UCSD-AML1 (cell line): ENCODE measurements around the gene GLA.

Source experiments
- DNase-seq: peaks from one replicate; lab custom pipeline; 2025; ENCODE audit not compliant: unreplicated experiment; lab: John Stamatoyannopoulos, UW

Gene GLA

DNA sequence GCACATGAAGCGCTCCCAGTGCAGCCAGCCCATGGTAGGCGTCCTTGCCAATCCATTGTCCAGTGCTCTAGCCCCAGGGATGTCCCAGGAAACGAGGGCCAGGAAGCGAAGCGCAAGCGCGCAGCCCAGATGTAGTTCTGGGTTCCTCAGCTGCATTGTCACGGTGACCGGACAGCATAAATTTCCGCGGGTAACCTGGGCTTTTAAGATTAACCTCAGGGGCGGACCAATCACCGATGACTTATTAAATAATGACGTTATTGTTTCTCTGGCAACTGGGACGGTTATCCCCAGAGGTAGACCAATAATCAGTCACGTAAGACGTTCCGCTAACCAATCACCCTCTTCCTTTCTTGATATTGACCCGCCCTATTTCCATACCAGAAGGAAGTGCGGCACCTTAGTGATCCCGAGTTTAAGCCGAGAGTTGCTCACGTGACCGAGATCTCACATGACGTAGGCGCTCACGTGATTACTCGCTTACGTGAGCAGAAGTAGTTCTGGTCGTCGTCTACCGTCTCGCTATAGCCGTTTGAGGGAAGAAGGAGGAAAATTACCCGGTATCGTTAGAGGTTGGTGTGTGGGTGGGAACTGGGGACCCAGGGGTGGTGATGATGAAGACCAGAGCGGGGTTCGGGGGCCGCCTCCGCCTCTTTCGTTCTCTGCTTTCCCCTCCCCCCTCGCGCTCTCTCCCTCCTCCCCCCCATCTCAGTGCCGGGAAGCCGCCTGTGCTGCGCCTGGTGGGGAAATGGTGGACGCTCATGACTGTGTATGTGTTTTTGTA, at the start of gene GLA, which contains the start of gene HNRNPH2:
GLA (minus strand) TSS at position 178 of the 784 bp plus-strand sequence; CDS start at position 156, 22 bp downstream.
HNRNPH2 (plus strand) TSS at position 475 of the 784 bp plus-strand sequence. CDS start 3,767 bp downstream, outside the sequence.
- DNase-seq = peak; percentile 83

DNA sequence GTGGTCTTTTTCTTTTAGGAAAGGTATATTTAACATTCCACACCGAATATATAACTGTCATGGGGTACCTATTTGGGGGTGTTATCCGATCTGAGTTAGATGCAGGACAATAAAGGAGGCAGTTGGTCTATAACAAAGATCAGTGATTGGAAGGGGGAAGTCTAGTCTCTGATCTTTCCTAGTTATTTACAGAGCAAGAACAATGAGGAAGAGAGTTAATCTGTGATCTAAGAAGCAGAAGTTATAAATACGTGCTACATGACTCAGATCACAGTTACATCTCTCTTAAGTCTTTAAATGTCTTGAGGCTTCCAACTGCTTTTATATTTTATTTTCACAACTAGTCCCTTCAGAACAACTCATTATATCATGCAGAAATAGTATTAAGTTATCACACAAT, 44.3 kb upstream of the GLA start:
- no peak for DNase-seq

DNA sequence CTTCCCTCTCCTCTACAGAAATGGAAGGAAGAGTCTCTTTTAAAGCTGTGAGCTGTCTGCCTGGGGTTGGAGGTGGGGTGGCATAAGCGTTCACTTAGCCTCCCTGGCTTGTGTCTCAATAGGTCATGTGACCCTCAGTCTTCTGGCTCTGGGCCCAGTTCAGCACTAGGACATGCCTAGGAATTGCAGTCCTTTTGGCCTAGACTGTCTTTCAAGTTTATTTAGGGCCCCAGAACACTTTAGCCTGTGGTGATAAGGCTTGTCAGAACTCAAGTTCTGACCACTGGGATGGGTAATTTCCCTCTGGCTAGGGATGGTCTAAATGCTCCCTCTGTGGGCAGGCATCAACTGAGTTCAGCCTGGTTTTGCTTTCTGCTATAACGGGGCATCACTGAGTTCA, 43.2 kb upstream of the GLA start:
- no peak for DNase-seq

DNA sequence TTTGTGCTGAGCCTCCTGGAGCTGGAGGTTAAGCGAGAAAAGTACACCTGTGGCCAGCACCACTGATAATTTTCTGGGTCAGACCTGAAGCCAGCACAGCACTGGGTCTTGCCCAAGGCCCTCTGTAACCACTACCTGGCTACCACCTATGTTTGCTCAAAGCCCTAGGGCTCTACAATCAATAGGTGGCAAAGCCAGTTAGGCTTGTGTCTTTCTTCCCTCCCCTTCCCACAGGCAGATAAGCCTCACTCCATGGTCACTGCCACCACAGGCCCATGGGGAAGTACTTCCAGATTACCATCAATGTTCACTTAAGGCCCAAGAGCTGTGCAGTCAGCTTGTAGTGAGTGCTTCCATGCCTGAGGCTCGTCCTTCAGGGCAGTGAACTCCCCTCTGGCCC, 42.4 kb upstream of the GLA start:
- DNase-seq = peak; percentile 12

DNA sequence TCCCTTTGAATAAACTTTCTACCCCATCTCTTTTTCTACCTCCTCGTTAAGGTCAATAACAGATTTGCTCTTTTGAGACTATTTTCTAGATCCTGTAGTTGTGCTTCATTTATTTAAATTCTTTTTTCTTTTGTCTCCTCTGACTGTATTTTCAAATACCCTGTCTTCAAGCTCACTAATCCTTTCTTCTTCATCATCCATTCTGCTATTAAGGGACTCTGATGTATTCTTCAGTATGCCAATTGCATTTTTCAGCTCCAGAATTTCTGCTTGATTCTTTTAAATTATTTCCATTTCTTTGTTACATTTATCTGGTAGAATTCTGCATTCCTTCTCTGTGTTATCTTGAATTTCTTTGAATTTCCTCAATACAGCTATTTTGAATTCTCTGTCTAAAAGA, 41.6 kb upstream of the GLA start:
- no peak for DNase-seq

DNA sequence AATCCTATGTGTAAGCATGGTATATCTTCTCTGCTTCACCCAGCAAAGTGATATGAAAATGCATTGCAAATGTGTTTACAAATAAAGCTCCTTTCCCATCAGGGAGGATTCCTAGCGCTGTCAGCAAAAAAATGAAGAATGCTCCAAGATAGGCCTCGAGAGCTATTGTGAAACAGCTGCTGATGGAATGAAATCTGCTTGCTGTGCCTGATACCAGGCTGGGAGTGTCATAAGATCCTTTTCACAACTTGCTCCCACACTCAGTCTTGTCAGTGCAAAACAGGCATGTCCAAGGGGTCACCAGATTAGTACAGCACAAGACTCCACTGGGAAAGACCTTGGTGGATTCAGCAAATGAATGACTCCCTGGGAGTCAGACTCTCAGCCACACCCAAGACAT, 34.4 kb upstream of the GLA start:
- DNase-seq = no peak

DNA sequence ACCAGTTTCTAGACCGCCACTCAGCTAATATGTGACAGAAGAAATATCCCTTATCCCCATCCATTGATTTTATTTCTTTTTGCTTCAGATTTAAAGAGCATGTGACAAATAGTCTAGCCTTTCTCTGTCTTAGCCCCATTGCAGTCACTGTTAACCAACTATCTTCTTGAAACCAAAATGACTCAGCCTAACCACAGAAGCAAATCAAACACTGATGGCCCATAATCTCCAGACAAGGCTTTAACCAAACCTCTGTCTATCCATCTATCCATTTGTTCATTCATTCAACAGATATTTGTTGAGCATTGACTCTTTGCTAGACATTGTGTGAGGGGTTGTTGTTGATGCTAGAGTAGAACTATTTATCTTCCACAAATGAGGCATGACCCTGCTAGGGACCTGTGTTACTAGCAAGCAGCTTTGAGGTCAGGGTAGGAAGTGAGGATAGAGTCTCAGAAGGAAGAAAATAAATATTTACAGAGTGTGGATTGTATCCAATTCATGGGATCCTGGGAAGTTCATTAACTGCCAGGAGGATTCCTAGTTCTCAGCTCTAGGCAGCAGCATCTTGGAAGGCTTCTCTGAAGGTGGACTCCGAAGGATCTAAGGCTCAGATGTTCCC, 22.8 kb upstream of the GLA start:
- DNase-seq = no peak

DNA sequence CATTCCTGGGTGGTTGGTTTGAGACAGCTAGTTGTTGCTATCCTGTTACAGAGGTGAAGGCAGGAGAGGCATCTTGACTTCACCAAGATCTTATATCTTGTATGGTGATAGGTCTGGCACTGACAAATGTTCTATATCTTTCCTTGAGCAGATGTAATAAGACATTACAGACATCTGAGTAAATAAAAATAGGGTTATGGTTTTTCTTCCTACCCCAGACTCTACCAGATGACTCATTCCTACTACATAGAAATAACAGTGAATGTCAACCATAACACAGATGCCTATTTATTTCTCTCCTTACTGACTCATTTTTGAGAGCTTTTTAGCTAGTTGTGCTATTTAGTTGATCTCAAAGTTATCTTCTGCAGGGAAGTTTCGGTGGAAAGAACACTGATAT, 22.2 kb upstream of the GLA start:
- DNase-seq = no peak

DNA sequence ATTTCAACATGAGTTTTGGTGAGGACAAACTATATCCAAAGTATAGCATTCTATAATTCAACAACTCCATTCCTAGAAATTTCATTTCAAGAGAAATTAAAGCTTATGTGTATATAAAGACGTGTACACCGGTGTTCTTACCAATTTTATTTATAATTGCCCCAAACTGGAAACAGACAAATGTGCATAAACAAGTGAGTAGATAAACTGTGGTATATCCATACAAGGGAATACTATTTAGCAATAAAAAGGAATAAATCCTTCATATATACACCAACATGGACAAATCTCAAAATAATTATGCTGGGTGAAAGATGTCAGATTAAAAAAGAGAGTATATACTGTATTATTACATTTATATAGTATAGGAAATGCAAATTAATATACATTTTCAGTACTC, 20.2 kb upstream of the GLA start:
- DNase-seq = no peak

DNA sequence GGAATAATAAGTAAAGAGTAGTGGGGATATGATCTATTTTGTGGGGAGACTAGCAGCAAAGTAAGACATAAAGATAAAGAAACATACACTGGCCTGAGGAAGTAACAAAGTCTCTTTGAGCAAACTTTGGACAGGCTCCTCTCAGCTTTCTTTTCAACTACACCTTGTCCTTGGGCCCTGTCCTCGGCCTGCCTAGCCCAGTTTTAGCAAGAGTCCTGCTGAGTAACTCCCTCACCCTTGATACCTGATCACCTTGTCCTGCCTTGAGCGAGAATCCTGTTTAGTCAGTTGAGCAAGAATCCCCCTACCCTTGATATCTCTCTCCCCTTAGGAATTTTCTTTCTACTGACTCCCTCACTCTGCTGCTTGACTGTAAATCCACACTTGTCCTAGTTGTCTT, 11.8 kb upstream of the GLA start:
- no peak for DNase-seq

DNA sequence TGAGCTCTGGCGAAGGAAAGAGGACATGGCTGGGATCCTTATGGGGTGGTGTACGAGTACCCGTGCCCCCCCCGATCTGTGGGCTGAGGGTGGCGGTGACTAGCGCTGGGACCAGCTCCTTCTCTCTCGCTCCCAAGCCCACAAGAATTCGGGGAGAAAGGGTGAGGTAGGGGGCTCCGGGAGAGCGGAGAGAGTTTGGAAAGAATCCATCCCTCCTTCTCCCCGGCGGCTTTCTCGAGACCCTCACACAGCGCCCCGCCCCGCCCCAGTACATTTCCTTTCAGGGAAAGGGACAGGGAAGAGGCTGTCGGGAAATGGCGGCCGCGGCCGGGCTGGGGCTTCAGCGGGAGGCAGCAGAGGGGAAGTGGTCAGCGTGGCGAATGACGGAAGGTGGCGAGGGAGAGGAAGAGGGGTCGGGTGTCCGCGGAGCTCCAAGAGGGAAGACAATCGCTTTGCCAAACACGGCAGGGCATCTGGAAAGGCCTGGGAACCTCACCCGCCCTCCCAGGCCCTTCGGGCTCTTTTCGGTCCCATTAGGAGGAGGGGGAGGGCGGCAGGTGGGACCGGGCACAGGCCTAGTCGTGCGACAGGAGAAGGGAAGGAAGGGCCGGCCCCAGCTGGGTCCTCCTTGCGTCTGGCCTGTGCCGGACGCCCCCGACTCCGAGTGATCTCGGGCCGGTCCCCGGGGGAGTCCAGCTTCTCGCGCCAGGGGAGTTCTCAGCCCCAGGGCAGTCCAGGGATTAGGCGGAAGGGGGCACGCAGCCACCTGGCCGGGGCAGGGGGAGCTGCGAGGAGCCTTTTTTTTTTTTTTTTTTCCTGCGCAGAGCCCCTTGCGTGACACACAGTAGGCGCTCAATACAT, 10.5 kb upstream of the GLA start:
- peak; percentile 72 for DNase-seq

DNA sequence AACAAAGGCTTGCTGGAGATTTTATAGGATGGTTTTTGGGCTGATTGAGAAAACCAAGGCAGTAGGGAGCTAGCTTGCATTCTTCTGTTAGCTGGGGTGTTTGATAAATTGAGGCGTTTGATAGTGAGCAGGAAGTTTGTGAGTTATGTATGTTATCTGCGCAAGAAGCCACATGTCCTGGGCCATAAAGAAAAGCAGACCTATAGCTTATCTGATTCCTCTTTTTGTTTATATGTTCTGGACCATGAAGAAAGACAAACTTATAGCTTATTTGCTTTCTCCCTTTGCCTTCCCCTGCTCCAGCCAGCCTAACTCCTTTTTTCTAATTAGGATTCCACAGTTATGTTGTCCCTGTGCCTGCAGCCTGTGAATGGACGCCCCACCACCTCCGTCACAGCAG, 9.5 kb upstream of the GLA start:
- DNase-seq = no peak

DNA sequence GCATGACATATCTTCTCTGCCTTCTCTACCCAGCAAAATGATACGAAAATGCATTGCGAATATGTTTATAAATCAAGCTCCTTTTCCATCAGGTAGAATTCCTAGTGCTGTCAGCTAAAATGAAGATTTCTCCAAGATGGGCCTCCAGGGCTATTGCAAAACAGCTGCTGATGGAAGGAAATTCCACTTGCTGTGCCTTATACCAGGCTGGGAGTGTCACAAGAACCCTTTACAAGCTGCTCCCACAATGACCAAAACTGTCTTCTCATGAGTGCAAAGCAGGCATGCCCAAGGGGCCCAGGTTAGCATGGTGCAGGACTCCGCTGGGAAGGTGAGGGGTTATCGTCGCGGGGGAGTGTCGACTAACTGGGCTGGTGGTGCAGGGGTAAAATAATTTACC, 9.0 kb upstream of the GLA start:
- DNase-seq = no peak

DNA sequence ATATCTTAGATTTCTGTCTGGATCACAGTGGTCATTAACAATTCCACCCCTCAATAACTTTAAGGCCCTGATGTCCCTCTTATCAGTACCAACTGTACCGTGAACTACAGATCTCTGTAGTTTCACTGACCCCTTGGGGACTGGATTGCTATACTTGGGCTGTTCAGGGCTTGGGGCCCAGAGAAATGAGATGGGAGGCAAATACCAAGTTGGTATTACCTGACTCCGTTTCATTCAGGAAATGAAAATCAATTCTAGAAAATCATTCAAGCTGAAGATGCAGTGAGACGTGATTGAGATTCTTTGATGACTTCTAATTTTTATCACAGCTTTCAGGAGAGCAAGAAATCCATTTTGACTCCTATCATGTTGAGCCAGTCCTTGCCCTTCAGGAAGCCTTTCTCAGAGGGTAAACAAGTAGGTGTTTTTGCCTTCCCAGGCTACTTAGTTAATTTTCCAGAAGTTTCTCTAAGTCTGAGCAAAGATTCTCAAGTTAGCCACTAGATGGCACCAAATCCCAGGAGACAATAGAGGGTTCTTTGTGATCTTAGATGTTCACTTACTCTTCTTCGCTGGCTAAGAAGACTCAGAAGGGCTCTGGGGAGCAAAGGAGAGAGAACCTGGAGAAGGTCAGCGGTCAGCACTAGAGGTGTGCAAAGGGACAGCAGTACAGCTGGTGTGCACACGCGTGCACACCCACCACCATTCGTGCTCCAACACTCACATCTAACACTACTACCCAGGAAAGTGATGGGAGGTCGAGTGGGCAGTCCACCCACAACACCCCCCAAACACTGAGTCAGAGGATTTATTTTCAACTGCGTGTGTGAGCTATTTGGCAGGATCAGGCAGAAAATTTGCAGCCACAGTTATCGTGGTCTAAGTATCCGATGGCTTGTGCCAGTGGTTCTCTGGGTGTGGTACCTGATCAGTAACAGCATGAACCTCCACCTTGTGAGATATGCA, 7.7 kb upstream of the GLA start:
- DNase-seq = peak; percentile 13

DNA sequence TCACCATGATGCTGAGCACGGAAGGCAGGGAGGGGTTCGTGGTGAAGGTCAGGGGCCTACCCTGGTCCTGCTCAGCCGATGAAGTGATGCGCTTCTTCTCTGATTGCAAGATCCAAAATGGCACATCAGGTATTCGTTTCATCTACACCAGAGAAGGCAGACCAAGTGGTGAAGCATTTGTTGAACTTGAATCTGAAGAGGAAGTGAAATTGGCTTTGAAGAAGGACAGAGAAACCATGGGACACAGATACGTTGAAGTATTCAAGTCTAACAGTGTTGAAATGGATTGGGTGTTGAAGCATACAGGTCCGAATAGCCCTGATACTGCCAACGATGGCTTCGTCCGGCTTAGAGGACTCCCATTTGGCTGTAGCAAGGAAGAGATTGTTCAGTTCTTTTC, 4.3 kb upstream of the GLA start:
- DNase-seq = no peak

DNA sequence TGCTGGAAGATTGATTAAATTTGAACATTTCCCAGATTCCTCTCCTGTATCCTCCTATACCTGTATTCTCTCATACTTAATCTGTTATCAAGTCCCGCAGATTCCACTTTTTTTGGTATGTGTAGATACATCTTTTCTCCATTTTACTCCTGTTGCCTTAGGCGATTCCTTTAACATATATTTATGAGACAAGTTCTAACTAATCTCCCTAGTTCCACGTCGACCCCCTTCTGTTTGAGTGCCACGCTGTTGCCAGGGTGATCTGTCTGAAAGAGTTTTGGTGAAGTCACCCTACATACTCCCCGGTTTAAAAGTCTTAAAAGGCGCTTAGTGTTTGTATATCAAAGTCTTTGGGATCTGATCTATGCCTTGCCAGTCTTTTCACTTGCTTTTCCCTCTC, 2.7 kb upstream of the GLA start:
- no peak for DNase-seq

DNA sequence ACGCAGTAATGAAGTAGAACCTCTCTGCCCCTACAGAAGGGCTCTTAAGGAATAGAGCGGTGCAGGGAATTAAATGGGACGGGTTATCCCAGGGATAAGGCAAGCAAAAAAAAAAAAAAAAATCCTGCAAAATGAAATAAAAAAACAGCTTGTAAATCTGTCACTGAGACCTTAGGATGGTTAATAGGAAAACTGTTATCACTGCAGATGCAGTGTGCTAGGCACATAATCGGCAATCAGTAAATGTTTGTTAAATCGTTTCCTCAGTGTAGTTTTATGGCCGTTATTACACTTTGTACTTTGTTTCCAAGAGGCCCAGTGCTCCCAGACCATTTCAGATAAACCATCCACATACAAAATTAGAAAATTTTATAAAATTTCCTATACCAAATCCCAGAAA, 1.3 kb upstream of the GLA start:
- DNase-seq = no peak

DNA sequence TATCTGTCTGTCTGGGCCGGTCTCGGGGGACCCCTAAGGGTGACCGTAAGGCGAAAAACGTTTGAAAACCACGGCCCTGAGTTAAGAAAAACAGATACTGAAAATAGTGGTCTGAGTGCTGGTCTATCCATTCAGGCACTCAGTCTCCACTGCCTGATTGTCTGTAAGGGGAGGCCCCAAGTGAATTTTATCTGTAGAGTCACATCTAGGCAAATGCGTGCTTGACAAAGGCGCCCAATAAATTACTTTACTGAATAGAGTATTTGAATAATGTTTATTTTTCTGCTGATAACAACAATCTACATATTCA, 762 bp upstream of the GLA start:
- no peak for DNase-seq

DNA sequence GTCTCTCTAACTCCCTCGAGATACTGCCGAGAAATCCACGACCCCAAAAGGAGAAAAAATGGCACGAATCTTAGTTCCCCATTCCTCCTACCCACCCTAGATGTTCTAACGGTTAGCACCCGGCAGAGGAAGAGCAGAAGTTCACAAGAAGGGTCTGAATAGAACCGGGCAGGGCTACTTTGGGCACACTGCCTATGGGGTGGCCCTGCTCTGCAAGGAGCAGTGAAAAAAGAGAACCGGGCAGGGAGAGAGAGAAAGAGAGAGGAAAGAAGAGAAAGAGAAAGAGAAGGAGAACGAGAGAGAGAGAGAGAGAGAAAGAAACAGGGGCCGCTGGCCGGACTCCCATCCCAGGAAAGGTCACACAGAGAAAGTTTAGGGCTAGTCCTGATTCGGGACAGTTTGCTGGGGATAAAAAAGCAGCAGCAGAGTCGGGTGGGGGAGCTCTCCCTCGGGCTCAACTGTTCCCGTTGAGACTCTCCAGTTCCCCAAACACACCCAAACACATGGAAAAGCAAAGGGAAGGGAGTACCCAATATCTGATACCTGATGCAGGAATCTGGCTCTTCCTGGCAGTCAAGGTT, 468 bp downstream of the GLA start:
- DNase-seq = no peak

DNA sequence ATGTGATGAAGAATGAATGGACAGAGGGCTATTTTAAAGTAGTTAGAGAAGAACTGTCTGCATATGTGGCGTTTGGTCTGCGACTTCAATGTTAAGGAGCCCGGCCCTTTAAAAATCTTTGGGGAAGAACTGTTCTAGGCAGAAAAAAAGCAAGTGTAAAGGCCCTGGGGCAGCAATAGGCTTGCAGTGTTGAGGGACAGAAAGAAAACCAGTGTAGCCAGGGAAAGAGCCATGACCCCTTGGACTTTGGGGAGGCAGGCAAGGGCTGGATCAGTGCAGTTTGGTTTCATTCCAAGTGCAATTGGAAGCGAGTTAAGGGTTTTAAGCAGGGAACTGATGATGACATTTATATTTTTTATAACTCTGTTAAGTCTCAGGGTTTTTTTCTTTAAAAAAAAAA, 7.9 kb downstream of the GLA start:
- no peak for DNase-seq
